A549 (cell line): ENCODE measurements around the gene GSTK1.

ENCODE experiments used
- CBX2 ChIP-seq: fragments of 200-600 bp; sonication (generic); IDR thresholded peaks from 2 replicates; pipeline ENCODE4 v1.6.1; 2016; ENCODE audit warnings: low read depth, mild to moderate bottlenecking, borderline replicate concordance
- CBX8 ChIP-seq: fragments of 200-600 bp; sonication (generic); IDR thresholded peaks from 2 replicates; pipeline ENCODE4 v1.6.1; 2016
- E2F6 ChIP-seq: IDR thresholded peaks from 2 replicates; pipeline ENCODE4 v1.6.1; 2012; ENCODE audit warnings: low read depth, borderline replicate concordance
- EP300 ChIP-seq, 2 experiments: fragments of >200 bp; sonication (Bioruptor Twin); formaldehyde crosslinking; IDR thresholded peaks; 2 replicates in 1 of 2; 3 replicates in 1 of 2; pipeline ENCODE4 v1.6.1; 2016 to 2017
- POLR2A ChIP-seq: IDR thresholded peaks from 2 replicates; pipeline ENCODE4 v1.6.1; 2012; ENCODE audit warnings: mild to moderate bottlenecking, low read length
- POLR2AphosphoS2 ChIP-seq: conservative IDR thresholded peaks from 2 replicates; pipeline ENCODE4 v1.6.1; 2012; ENCODE audit warnings: low read length, improper control_type of control experiment, inconsistent platforms
- RFX5 ChIP-seq: fragments of 450-650 bp; IDR thresholded peaks from 2 replicates; pipeline ENCODE4 v1.7.1; 2014; ENCODE audit warnings: antibody characterized with exemption, mild to moderate bottlenecking, moderate library complexity
- TF ChIP-seq, protein P1 (sequence below): fragments of >200 bp; sonication (Bioruptor Twin); formaldehyde crosslinking; IDR thresholded peaks from 3 replicates; pipeline ENCODE4 v1.5.1; 2016

- no peak for TF ChIP-seq EP300 (IDR thresholded peaks at IDR 0.05)
- TF ChIP-seq POLR2A: no peak
- TF ChIP-seq, protein P1, sequence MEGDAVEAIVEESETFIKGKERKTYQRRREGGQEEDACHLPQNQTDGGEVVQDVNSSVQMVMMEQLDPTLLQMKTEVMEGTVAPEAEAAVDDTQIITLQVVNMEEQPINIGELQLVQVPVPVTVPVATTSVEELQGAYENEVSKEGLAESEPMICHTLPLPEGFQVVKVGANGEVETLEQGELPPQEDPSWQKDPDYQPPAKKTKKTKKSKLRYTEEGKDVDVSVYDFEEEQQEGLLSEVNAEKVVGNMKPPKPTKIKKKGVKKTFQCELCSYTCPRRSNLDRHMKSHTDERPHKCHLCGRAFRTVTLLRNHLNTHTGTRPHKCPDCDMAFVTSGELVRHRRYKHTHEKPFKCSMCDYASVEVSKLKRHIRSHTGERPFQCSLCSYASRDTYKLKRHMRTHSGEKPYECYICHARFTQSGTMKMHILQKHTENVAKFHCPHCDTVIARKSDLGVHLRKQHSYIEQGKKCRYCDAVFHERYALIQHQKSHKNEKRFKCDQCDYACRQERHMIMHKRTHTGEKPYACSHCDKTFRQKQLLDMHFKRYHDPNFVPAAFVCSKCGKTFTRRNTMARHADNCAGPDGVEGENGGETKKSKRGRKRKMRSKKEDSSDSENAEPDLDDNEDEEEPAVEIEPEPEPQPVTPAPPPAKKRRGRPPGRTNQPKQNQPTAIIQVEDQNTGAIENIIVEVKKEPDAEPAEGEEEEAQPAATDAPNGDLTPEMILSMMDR: no peak
- TF ChIP-seq POLR2AphosphoS2: no peak
- no peak for TF ChIP-seq E2F6
- TF ChIP-seq CBX8: no peak
- TF ChIP-seq RFX5: no peak
- TF ChIP-seq CBX2: no peak
Measured at GRCh38 chr7:143295870-143296269, 32.6 kb downstream of the GSTK1 start.
